Limb (tissue), 2 donors: ENCODE data around the gene PAPSS2.

Source experiments
- DNase-seq, 2 donors: peaks; one replicate each; pipeline ENCODE4 v3.0.0-alpha.2; 2016; ENCODE audit errors: extremely low spot score in 2 of 2

The PAPSS2 gene

DNA sequence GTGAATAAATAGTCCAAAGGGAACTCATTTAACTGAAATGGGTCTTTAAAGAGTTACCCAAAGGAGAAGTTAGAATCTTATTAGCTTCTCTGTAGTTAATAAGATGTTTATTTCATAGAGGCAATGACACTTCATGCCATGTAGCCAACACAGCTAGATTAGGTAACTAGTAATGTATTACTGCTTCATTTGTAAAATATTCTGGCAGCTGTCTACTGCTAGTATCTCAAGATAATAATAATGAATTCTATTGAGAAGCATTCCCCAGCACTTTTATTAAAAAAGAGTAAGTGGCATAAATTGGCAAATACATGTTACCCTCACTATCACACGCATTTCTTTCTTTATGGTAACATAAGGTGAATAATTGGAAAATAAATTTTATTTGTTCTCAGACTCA is 10.1 kb downstream of the PAPSS2 start:
- DNase-seq, result no peak

DNA sequence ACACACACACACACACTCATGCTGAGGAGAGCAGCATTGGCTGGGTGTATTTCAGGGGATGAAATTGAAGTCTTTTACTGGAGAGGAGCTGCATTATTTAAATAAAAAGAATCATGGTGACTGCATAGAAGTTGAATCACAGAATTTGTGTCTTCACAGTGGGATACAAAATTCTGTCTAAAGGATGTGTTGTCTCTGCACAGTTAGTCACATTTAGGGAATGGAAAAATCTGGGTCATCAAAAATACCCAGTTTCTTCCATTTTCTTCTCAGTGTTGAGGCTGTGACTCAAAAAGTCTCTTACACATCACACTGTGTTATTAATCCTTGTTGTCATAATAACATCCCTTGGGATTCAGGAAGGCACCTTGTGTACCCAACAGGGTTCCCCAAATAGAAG is 10.9 kb downstream of the PAPSS2 start:
- DNase-seq, result no peak

DNA sequence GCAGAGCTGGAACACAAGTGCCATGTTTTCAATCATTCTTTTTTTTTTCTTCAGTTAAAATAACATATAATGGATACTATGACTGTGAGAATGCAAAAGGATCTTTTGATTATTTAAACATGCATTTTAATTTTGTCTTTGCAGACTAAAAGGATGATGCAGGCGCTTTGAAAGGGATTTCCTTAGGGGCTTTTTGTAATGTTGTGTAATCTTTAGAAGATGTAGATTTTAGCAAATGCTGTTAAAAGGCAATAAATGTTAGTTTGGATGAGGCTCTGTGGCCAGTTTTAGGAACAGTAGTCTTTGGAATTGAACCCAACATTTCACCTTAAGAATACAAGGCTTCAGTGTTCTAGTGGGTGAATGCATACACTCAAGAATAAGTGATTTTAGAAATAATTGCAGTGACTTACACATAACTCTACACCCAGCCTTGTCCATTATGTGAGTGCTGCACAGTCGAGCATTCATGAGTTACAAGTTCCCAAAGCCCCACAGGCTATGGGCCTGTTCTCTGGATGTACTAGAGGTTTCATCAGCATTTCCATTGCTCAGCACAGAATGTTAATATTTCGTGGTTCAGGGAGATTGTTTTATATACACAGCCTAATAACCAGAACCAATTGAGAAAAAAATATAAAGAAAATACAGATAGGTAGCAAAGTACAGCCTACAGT is 11.6 kb downstream of the PAPSS2 start:
- peak in 1 of 2 donors; percentile 7 for DNase-seq

DNA sequence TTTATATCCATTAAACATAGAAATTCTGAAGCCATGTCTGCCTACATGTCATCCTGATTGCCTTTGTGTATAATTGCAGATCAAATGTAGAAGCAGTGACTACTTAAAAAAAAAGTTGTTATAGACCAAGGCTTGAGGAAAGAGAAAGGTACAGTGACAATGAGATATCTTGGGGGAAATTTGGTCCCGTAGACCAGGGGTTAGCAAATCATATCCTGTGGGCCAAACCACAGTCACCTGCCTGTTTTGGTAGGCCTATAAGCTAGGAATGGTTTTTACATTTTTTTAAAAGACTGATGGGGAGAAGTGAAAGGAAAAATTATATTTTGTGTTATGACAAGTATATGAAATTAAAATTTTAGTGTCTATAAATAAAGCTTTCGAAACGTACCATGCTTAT is 12.9 kb downstream of the PAPSS2 start:
- DNase-seq, result no peak

DNA sequence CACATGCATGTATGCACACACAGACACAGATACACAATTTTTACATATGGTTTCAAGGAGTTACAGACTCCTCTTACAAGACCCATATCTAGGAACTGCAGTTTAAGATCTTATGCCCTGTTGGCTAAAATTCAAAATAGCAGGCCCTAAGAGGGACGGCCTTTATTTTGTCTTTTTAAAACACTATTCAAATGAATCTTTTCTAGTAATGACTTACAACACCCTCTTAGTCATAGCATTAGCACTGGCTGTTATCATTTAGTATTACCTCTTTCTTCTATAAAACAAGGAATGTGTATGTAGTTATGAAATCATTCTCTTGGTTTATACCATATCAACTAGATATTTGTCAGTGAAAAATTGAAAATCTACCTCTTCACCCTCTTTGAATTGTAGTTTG is 15.3 kb downstream of the PAPSS2 start:
- no peak for DNase-seq

DNA sequence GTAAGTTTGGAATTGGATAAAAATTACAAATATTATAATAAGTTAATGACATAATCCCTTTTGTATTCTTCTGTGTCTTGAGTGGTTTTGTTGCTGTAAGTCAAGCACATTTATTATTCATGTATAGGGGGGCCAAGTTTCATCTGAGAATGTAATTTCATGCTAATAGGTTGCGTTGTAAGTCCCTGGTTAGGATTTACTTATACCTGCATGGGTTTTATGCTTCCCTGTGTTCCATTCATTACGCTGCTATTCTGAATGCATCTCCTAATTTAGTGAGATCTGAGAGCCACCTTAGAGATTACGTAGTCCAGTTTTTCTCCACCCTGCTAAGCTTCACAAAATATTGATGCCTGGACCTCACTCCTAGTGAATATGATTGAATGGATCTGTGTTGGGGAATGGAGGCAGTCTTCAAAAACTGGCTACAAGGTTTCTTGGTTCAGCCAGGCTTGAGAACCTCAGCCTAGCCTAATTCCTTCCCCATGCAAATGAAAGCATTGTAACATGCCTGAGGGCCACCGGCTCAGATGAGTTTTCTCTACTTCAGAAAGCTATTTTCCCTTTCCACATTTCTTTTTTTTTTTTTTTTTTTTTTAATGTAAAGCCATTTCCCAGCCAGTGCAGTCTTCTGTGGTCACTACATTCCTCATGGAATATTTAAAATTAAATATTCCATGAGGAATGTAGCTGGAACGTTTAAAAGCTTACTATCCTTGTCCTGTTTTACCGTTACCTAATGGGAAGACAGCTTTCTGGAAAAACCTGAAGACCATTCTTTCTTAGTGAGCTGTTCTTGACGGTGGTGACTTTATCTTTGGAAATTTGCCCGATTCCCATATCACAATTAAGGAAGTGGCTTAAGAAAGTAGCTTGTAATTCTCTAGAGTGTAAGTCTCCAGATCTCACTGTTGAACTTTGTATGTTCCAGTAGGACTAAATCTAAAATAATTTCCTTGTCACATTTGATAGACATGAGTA is 16.0 kb downstream of the PAPSS2 start:
- no peak for DNase-seq

DNA sequence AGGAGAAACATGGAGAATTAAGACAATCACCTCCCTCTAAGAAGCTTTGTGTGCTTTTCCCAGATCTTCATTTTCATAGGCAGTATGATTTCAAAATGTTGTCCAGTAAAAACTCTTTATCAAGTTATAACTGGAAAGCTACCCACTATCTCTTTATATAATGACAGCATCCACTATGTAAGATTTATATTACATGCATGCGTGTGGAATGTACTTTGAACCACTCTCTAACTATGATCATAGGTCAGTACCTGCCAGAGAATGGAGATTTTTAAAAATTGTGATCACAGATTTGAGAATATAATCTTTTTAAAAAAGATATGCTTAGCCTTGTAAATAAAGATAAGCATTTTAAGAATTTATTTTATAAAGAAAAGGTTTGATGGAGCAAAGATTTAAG is 17.9 kb downstream of the PAPSS2 start:
- DNase-seq, result no peak

DNA sequence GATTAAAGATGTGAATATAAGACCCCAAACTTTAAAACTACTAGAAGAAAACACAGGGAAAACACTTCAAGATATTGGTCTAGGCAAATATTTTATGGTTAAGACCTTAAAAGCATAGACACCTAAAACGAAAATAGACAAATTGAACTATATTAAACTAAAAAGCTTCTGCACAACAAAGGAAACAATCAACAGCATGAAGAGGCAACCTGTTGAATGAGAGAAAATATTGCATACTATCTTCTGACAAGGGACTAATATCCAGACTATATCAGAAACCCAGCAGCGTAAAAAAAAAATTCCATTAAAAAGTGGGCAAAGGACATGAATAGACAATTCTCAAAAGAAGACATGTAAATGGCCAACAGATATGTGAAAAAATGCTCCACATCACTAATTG is 18.6 kb downstream of the PAPSS2 start:
- DNase-seq, result no peak

DNA sequence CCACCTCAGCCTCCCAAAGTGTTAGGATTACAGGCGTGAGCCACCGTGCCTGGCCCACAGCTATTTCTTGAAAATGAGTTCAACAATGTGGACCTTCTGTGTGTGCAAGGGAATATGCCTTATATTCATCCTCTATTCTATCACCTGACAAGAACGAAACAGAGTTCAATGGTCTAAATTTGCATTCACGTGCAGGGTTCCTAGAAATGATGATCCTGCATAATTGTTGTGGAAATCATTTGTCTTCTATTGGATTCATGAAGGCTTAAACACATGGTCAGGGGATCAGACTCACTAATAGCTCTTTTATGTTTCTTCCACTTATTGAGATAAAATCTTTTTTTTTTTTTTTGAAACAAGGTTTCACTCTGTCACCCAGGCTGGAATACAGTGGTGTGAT is 23.7 kb downstream of the PAPSS2 start:
- no peak for DNase-seq

DNA sequence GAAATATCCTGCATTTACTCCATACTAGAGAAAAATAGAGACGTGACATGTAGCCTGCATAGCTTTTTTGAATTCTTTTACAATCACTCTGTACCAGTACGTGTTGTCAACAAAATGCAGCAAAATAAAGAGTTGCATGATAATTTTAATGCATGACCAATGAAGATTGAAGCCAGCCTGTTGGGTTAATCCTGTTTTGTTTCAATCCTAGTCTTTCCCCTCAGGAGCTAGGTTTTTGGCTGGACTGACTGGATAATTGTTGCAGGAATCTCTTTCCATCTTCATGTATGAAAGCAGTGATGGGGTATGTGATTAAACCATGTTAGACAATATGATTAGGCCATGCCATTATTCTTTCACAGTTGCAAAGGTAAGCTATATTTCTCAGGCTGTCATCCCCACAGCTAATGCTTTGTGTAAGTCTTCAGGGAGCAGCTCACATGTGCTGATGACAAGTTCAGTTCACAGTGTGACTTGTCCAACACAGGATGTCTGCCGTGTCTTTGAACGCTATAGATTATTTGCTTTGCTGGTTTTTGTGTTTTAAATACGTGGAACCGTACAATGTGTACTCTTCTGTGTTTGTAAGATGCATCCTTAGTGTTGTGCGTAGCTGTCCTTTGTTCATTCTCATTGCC is 24.4 kb downstream of the PAPSS2 start:
- DNase-seq, result no peak

DNA sequence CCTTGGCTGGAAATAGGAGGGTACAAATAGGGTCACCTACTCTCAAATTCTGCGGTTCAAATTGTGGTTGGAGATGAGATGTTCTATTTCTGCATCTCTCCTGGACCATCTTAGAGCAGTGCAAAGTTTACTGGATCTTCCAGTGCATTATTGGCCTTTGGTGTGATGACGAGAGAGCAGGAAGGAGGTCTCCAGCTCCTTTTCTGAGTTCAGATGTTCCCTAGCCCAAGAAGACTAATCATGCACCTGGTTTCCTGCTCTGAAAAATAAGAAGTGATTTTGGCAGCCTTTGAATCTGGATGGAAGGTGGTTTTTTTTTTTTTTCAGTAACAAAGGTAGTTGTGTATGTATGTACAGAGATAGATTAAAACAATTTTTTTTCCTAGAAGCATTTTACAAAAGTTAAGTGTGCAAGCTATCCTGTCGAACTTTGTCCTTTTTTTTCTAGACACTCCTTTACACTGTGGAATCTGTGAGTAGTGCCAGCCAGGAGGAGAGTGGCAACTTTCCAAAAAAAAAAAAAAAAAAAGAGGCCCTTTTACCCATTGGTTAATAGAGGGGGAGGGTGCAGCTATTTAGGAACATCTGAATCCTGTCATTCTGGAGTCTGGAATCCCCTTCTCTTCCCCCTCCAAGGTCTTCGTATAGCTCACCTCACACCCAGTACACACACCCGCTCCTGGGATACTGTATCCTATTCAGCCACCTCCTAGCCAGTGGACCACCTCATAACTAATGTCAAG is 26.3 kb downstream of the PAPSS2 start:
- no peak for DNase-seq

DNA sequence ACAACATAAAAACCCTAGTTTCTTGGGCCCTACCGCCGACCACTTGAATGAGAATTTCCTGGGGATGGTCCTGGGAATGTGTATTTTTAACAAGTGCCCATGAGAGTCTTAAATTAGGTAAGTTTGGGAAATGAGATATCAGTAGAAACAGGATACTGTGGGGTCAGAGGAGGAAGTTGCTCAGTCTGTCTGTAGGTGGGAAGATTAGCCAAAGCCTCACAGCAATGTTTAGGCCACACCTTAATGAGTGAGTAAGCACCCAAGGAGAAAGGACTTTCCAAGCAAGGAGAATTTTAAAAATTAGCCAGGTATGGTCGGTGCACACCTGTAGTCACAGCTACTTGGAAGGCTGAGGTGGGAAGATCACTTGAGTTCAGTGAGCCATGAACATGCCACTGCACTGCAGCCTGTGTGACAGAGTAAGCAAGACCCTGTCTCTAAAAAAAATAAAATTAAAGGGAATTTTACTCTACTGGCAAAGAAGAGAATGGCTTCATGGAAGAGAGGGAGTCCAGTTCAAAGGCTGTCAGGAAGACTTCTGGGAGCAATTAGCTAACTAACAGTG is 31.9 kb downstream of the PAPSS2 start:
- DNase-seq, result no peak

DNA sequence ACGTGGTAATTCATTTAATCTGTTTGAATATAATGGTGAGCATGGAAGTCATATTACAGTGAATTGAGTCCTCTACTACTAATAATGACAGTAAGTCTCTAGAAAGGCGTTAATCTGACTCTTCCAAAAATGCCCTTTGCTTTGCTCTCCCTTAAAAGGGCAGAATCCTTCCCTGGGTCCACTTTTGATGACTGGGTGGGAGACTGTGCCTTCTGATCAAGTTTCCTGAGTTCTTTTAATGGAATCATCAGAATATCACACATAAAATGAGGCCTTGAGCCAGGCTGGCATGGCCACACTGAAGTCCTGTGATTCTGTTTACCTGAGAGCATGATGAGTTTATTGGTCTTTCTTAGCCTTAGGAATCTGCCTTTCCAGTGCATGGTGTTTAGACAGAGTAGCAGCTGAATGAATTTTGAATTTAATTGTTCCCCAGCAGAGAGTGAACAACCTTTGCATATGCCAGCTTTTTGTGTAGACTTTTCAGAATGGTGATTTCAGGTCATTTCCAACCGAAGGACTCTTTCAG is 33.3 kb downstream of the PAPSS2 start:
- DNase-seq, result no peak

DNA sequence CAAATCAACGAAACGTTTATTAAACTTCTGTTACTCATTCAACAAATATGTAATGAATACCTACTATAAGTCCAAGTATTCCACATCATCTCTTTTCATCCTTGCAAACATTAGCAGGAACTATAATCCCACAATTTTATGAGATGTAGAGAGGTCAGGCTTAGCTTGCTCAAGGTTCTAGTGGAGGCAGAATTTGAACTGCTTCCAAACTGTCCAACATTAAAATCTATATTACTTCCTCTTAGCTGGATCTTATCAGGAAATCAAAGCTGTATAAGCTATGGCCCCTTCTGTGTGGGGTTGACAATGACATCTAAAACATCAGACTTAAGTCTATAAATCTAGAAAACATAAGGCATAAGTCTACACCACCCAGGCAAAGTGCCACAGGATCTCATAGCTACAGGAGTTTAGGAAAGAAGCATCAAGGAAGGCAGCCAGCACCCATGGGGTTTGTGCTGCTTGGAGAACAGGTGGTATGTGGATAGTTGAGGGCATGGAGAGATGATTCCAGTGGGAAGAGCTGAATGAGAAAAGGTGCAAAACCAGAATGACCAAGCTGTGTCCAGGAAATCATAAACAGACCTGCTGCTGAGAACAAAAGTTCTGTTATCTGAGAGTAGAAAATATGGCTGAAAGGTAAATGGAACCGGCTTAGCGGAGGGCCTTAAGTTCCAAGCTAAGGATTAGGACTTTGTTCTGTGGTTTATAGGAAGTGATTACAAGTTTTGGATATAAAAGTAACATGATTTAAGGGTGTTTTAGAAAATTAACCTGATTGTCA is 34.5 kb downstream of the PAPSS2 start:
- no peak for DNase-seq

DNA sequence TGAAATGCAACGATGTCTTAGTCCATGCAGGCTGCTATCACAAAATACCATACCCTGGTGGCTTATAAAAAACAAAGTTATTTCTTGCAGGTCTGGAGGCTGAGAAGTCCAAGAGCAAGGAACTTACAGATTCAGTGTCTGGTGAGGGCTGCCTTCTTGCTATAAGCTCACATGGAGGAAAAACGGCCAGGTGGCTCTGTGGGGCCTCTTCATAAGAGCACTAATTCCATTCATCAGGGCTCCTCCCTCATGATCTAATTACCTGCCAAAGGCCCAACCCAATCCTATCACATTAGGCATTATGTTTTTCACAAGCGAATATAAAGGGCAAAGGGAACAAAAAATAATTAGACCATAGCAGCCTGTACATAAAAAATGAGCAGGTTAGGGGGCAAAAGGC is 35.4 kb downstream of the PAPSS2 start:
- DNase-seq, result no peak

DNA sequence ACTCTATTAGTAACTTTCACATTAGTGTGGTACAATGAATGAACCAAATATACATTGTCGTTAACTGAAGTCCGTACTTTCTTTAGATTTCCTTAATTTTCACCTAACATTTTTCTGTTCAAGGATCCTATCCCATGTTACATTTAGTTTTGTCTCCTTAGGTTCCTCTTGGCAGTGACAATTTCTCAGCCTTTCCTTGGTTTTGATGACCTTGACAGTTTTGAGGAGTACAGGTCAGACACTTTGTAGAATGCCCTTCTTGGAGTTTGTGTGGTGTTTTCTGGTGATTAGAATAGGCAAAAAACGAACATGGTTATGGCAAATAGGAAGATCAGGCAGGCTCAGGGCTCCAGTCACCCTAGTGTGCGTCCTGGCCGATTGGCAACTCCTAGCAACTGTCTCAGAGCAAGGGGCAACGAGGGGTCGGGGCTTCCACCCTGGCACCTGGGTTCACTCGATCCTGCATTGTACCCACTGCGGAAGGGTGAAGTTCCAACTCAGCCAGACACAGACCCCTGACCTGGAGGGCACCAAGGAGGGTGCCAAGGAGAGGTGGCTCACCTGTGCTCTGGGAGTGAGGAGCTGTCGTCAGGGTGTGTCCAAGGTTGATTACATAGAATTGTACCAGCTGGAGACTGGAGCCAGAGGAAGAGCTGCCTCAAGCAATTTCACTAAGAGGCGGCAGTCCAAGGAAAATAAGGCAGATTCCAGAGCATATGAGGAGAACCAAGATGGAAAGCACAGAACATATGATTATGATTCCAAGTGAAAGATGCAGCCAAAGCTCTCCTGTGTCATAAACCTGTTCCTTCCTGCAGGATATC is 37.5 kb downstream of the PAPSS2 start:
- DNase-seq, result no peak

DNA sequence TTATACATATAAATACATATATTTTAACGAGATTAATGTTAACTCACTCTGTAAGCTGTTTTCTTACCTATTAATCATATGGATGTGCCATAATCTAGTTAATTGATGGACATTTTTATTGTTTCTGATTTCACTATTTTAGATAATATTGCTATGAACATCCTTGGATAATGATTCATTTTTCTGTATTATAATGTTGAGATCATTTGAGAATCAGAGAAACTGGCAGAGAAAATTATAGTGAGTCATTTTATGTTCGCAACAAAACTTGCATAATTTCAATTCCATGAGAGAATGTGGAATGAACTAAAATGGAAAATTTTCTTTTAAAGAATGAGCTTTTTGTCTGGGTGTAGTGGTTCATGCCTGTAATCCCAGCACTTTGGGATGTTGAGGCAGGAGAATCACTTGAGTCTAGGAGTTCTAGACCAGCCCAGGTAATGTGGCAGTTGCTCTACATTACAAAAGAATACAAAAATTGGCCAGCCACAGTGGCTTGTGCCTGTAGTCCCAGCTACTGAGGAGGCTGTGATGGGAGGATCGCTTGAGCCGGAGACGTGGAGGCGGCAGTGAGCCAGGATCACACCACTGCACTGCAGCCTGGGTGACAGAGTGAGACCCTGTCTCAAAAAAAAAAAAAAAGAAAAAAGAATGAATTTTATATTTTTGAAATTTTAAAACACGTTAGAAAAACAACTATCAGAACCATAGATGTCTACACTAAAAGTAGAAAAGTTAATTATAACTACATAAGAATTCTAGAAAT is 40.5 kb downstream of the PAPSS2 start:
- no peak for DNase-seq

DNA sequence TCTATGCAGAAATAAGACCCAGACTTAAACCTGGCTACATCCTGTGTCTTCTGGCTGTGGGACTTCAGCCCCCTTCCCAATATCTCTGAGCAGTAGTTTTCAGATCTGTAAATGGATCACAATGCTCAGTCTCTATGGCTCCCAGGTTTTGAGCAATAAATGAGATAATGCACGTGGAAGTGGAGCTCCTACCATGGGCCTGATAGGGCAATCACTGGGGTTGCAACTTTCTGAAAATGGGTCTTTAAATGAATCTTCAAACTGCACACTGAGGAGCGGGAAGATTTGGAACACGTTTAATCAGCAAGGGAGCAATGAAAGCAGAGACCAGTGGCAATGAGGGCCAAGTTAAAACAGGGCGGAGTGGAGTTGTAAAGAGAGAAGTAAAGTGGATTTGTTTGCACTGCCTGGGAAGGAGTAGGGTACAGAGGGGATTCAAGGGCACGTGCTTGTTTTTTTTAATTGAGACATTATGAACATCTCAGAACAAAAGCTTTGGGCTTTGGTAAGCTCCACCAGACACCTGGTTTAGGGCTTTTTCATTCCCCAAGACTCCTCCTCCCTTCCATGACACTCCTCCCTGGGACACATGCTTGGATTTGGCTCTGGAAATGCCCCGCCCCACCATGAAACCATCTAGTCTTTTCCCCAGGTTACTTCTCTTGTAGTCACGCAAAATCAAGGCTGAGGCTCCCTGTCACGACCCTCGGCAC is 42.7 kb downstream of the PAPSS2 start:
- no peak for DNase-seq
